ENCODE measurements around the gene NEDD4.
"Not testable (repeated sequence)": the region's sequence is repeated elsewhere in the genome, so short reads cannot be mapped to it uniquely, and the experiment has no call there.

NEDD4 gene

GRCh38 chr15:55952501-55953274 is 40.7 kb downstream of the NEDD4 start:
- not testable (repeated sequence) for DNase-seq

DNA sequence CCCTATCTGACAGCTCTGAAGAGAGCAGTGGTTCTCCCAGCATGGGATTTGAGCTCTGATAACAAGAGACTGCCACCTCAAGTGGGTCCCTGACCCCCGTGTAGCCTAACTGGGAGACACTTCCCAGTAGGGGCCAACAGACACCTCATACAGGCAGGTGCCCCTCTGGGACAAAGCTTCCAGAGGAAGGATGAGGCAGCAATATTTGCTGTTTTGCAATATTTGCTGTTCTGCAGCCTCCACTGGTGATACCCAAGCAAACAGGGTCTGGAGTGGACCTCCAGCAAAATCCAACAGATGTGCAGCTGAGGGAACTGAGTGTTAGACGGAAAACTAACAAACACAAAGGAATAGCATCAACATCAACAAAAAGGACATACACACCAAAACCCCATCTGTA is 48.8 kb downstream of the NEDD4 start:
- not testable (repeated sequence) for DNase-seq

GRCh38 chr15:55942332-55942731 is 51.1 kb downstream of the NEDD4 start:
- no peak for DNase-seq

DNA sequence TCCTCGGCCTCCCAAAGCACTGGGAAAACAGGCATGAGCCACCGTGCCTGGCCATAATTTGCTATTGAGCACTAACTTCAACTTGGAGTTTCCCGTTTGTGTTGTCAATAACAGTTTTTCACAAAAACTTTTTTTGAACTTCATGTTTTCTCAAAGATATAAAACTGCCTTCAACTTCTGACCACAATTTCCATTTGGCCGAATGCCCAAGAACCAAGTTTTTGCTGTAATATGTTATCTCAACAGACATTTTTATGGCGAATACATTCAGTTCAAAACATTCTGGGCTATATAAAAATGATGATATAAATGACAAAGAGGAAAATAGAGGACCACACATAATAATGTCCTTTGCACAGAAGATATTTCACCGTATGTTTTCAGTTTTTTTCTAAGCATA is 56.4 kb downstream of the NEDD4 start:
- DNase-seq = no peak

- no peak for DNase-seq
Measured at GRCh38 chr15:55928955-55929354, 64.5 kb downstream of the NEDD4 start.

DNA sequence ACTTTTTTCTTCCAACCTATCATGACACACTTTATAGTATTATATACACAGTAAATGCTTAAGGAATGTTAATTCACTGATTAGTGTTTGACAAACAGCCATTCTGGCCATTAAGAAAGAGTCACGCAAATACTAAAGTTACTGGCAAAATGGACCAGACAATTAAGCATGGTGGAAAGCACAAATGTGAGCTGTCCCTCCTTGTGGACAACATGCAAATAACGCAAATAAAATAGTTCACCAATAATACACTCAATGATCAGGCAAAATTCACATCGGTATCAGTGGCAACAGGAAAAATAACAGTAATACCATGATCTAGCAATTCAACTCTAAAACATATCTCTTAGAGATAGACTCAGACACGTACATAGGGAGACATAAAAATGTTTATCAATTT is 71.7 kb downstream of the NEDD4 start:
- no peak for DNase-seq

DNA sequence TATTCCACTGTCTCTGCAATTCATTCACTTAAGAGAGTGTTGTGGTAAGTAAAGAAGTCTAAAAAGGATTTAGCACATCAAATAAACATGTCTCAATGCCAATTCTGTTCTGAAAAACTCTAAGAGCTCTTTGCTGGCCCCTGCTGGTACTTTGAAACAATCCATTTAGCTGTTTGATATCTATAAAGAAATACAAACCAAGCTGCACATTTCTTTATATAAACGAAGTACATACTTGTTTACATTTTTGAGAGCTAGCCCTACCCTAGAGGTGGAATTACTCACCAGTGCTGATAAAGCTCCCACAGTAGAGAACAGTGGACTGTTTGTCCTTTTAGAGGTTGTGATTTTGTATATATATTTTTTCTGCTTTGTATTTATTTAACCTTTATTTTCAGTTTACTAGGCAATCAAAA is 75.5 kb downstream of the NEDD4 start:
- DNase-seq = peak; percentile 50

DNA sequence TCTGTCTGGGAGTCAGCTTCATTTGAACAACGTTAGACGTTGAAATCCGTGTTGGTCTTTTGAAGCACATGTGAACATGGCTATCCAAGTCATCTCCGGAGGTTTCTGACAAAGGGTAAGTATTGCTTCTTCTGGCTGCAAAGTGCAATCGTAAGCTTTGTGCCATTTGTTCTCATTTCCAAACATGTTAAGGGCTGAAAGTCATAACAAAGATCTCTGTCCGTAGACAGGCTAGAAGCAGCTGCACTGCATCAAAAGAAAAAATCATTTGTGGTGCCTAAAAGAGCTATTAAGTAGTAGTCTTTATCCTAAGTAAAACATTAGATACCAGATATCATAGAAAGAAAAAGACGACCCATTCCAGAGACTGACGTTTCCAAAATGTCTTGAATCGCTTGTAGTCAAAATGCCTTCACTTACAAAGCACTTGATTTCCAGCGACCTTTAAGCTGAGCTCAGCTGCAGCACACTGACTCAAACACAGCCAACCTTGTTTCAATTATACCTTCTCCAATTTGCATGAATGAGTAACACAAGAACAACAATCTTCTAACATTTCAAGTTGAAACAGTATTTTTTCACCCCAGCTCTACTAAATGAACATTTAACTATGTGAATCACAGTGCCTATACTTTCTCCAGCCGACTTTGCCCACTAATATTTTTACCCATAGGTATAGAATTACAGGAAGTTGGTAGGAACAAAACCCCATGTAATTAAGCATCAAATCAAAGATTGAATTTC is 76.6 kb downstream of the NEDD4 start:
- no peak for DNase-seq

DNA sequence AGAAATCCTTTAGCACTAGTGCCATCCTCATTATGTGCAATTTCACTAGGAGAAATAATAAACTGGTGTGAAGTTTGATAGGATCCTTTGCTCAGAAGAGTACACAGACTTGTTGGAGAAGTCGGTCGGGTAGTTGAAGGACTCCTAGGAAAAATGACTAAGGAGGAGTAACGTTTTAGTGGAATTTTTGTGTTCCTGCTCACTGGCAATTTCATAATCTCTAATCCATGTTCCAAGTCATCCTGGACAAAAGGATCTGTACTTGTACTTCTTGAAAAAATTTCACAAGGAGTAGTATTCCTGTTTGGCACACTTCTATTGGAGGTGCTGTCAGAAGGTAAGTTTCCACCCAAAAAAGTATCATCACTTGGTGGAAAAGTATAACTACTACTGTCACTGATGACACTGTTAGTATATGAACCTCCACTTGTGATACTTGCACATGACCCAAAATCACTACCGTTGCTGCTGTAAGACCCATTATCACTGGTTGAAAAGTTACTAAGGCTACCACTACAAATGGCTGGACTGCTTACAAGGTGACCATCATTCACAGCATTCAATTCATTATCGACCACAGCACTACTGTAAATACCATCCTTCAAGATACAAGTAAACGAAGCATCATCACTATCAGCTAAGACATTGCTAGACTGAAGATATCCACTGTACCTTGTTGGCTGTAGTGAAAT is 77.4 kb downstream of the NEDD4 start:
- DNase-seq = no peak

DNA sequence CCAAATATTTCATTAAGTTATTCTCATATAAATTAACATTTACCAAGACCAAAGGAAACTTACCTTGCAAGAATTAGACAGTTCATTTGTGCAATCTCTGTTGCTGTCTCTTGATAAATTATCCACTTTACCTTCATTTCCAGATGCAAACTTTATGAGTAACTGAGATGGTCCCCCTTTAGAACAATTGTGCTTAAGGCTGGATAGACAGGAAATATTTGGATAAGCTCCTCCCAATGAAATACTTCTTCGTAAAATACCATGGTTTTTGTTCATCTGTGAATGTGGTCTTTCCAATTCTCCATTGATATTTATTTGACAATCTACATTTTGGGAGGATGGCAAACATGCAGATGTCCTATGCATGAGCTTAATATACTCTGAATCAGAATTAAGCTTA is 78.2 kb downstream of the NEDD4 start:
- DNase-seq = no peak

- no peak for DNase-seq
Measured at GRCh38 chr15:55914446-55914845, 79.0 kb downstream of the NEDD4 start.

GRCh38 chr15:55912982-55913381 is 80.4 kb downstream of the NEDD4 start:
- no peak for DNase-seq

DNA sequence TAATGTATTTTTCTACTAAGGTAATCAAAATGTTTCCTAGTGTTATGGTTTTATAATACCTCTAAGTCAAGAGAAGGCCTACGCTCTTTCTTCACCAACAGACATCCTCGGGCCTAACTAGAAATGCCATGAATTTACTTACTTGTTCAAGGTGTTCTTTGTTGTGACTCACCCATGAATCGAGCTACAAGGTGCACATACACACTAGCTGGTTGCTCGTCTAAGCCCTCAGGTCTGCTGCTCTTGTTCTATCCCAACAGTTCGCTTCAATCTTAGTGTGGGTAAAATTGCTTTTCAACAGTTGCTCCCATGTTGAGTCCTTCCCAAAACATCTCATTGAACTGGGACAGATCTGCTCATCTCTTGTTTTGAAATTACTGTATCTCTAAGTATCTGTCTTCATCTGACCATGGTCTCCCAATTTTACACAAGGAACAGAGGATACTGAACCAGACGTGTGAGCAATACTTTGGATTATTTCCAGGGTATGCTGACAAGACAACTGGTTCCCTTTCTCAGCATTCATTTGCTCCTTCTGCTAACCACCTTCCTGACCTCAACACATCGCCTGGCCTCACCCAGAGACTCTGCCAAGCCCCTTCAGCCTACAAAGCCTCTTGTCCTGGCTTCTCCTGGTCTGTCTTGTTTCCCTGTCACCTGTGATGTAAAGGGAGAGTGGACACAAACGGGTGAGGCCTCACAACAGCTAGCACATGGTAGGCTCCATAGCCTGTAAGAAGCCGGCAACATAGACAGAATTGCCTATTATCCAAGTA is 84.2 kb downstream of the NEDD4 start:
- DNase-seq = no peak

- DNase-seq = no peak
Measured at GRCh38 chr15:55907797-55908196, 85.6 kb downstream of the NEDD4 start.

- no peak for DNase-seq
Measured at GRCh38 chr15:55902981-55903380, 90.4 kb downstream of the NEDD4 start.

- DNase-seq = no peak
Measured at GRCh38 chr15:55900019-55900418, 93.4 kb downstream of the NEDD4 start.

DNA sequence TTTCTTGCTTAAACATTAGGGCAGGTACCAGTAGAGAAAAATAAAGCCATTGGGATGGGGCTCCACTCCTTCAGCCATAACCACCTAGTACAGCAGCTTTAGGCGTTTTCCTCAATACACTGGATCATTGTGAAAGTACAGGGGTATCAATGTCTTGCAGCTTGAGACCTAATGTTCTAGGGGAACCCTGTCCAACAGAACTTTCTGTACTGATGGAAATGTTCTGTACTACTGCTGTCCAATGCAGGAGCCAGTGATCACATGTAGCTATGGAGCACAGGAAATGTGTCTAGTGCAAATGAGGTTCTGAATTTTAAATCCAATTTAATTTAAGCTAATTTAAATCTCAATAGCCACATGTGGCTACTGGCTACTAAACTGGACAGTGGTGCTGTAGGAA is 93.9 kb downstream of the NEDD4 start:
- DNase-seq = no peak

DNA sequence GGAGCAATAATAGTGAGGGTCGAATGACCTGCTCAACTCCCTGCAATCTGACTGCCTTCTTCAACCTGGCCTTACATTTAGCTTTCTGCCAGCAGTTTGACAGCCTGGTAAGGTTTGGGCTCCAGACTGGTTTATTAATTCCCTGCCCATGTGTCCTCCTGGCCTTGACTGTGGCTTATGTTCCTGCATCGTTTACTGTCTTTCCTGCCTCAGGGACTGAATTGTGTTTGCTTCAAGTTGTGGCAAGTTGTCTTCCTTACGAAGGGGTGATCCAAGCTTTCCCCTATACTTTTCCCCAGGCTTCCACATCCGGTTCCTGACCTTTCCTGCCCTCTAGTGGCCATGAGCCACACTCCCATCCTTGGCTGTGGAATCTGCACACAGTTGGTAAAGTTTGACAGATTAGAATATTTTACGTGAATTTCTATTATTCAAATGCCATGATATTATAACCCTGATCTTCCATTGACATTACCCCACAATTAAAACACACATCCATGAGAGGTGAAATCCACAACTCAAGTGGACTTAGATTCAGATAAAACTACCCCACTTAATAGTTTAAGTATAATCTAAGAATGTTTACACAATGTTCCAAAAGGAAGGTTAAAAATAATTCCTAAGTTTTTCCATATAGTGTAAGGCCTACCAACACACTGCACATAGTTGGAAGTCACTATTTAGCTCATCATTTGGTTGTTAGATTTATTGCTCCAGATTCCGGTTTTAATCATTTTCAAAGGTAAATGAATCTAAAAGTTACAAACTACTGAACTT is 95.7 kb downstream of the NEDD4 start:
- no peak for DNase-seq

DNA sequence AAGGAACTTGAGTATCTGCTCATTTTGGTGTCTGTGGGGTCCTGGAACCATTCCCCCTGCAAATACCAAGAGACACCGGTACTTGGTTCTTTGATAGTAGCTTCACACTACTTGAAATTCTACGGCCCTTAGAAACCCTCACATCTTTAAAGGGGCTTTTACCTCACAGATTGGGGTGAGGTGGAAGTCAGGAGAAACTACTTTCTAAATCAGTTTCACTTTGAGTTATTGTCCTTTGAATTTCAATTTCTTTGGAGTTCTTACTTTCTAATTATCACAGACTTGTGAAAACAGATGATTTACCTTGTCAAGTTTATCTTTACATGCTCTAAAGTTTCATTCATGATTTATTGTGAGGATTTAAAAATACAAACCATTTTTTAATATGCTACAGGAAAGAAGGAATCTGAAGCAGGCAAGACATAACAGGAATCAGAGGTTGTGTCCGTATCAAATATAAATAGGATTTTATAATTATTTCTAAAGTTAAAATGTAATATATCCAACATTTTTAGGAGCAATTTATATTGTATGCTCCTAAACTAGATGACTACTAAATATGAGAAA is 98.9 kb downstream of the NEDD4 start:
- DNase-seq = no peak

GRCh38 chr15:55893852-55894251 is 99.6 kb downstream of the NEDD4 start:
- no peak for DNase-seq

- no peak for DNase-seq
Measured at GRCh38 chr15:55891196-55891595, 102.2 kb downstream of the NEDD4 start.

DNA sequence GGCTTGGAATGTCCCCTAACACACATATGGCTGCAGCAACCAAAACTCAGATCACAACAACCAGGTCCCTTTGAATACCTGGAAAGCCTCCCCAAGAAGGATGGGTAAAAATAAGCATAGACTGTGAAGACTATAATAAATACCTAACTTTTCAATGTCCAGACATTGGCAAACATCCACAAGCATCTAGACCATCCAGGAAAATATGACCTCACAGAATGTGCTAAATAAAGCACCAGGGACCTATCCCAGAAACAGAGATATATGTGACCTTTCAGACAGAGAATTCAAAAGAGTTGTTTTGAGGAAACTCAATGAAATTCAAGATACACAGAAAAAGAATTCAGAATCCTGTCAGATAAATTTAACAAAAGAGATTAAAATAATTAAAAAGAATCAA is 109.2 kb downstream of the NEDD4 start:
- no peak for DNase-seq

Data from COR-L47 (cell line).